Activated T-helper 1 cell treated with anti-CD3 and anti-CD28 coated beads, Interleukin-2, amount 50 U/mL, for 16 hours (primary cell): ENCODE data around the gene ISG20.

ENCODE experiments used
- DNase-seq, 2 donors: peaks; one replicate each; pipeline ENCODE4 v3.0.0-alpha.2; 2020; ENCODE audit warnings: low read depth in 1 of 2, low spot score in 1 of 2

The ISG20 gene

DNA sequence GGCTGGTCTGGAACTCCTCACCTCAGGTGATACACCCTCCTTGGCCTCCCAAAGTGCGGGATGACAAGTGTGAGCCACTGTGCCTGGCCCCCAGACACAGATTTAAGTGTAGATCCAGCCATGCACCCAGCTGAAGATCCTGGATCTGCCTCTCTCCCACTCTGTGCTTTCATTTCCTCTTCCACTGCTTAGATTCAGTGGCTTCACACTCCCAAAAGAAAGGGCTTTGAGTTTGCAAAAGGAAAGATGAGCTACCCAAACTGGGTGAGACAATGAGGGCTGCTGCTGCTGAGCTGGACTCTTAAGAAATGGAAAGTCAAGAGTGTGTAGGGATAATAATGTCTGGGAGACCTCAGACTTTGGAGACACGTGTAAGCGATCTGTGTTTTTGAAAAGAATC is 45.5 kb downstream of the ISG20 start:
- no peak for DNase-seq

DNA sequence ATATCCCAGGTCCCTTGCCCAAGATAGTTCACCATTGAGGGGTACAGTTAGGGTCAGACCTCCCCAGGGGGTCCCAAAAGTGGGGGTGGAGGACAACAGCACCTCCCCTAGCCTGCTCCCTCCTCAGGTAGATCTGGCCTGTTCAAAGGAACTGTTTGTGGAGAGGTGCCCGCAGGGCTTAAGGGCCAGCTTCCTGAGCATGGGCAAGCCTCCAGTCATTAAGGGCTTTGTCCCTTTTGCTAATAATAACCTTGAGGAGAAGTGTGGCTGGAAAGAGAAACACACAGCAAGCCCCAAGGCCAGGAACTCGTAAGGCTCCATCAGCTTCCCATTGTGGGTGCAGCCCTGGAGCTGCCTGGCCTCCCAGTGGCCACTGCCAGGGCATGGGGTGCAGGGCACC is 47.4 kb downstream of the ISG20 start:
- DNase-seq, result no peak

GRCh38 chr15:88688394-88688933 is 49.6 kb downstream of the ISG20 start:
- DNase-seq, result no peak

DNA sequence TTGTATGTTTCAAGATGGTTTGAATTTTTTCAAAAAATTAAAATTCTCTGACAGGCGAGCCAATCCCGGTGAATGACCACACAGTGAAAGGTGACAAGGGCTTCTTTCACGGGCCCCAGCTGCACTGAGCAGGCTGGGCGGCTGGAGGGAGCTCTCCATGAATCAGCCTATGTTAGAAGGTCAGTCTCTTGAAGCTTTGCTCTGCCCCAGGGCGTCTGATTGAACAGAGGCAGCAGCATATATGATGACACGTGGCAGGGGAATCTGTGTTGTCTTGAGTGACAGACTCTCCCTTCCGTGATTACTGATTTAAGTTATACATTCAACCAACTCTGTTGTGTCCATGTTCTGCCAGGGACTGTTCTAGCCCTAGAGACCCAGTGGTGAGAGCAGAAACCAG is 51.5 kb downstream of the ISG20 start:
- DNase-seq, result no peak

DNA sequence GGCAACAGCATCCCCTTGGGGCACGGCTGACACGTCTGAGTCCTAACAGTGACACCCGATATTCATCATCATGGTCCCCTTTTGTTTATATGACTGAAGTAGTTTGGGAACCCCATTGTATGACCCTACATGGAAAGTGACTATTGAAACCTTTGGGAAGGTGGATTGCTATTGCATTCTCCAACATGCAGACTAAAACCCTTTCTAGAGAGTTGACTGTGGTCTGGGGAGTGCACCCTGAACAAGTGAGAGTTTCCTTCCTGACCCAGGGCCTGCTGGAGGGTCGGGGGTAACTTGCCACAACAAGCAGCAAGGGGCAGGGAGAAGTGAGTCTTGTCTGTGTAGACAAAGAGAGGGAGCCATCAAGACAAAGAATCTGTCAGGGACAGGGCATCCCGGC is 54.4 kb downstream of the ISG20 start:
- no peak for DNase-seq

GRCh38 chr15:88695101-88695500 is 56.3 kb downstream of the ISG20 start:
- no peak for DNase-seq

GRCh38 chr15:88695691-88696251 is 57.0 kb downstream of the ISG20 start:
- no peak for DNase-seq

- DNase-seq, result no peak
These were observed 57.4 kb downstream of the ISG20 start for GRCh38 chr15:88696254-88696653.

GRCh38 chr15:88697276-88697675 is 58.5 kb downstream of the ISG20 start:
- DNase-seq, result no peak

DNA sequence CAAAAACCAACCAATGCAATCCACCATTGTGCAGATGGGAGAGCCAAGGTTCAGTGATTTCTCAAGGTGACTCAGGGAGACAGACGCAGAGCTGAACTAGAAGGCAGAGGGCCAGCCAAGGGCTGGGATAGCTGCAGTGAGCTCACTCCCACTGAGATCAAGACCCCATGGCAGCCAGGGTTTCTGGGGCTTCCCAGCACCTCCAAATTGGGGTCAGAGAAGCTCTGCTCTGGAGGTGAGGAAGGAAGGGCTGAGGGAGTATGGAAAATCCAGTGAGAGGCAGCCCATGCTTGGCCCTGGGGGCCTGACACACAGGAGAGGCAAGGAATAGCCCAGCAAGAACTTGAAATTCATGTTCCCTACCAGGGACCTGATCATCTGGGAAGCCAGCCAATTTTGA is 61.0 kb downstream of the ISG20 start:
- no peak for DNase-seq

- DNase-seq, result no peak
These were observed 61.9 kb downstream of the ISG20 start for GRCh38 chr15:88700716-88701115.

GRCh38 chr15:88701561-88702095 is 62.8 kb downstream of the ISG20 start:
- DNase-seq, result no peak

GRCh38 chr15:88702983-88703382 is 64.2 kb downstream of the ISG20 start:
- no peak for DNase-seq

- no peak for DNase-seq
These were observed 64.7 kb downstream of the ISG20 start for GRCh38 chr15:88703533-88703932.

DNA sequence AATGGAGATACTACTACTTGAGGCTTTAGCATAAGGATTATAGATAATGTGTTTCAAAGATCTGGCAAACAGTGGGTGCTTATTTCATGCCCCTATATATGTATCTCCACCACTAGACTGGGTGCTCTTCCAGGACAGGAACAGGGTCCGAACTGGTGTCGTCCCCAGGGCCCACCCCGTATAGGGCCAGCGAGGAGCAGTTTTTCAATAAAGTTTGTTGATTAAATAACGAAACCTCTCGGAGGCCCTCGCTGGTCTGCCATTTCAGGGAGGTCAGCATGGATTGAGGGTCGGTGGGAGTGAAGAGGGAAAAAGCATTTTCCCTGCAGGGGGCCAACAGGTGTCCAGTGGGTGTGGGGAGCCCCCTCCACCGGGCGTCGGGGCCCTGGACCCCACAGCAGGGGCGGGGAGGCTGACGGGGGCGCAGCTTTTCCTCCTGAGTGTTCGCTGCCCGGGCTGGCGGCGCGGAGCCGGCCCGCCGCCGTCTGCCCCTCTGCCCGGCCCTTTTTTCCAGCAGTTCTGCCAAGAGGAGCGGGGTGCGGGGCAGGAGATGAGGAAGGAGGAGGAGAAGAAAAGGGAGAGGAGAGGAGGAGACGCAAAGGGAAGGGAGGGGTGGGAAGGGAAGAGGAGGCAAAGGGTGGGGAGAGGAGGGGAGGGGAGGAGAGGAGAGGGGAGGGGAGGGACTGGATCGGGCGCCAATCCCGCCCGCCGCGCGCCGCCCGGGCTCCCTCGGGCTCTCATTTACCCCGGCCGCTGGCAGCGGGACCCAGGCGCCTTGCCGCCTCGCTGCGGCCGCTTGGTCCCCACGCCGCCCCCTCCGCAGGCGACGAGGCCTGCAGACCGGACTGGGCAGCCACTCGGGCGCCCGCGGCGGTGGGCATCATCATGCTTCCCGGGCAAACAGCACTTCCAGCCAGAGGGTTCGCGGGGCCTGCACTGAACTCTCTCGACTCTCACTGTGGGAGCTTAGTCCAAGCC is 66.3 kb downstream of the ISG20 start:
- no peak for DNase-seq

- DNase-seq, result no peak
These were observed 67.0 kb downstream of the ISG20 start for GRCh38 chr15:88705769-88706165.
